NCI-H2081 treated with DMSO at 0.1 percent for 48 hours (cell line): ENCODE data around the gene MYH14.

Experiments
- DNase-seq: peaks from one replicate; lab custom pipeline; 2025; lab: John Stamatoyannopoulos, UW

MYH14 gene

GRCh38 chr19:50203281-50204080, at the start of gene MYH14:
TSS of gene MYH14 (plus strand) at chr19:50203622. CDS start at chr19:50210366, 6,744 bp downstream.
- DNase-seq, result no peak

- no peak for DNase-seq
Measured at GRCh38 chr19:50154529-50154928, 48.9 kb upstream of the MYH14 start.

- no peak for DNase-seq
Measured at GRCh38 chr19:50155520-50156109, 47.8 kb upstream of the MYH14 start.

GRCh38 chr19:50158577-50158976, 44.8 kb upstream of the MYH14 start:
- DNase-seq, result no peak

GRCh38 chr19:50159078-50159477, 44.3 kb upstream of the MYH14 start:
- no peak for DNase-seq

GRCh38 chr19:50162988-50163387, 40.4 kb upstream of the MYH14 start, which contains the start of gene IZUMO2:
TSS of gene IZUMO2 (minus strand) at chr19:50163281. CDS start at chr19:50163194, 87 bp downstream.
- no peak for DNase-seq

GRCh38 chr19:50167314-50167721, 36.1 kb upstream of the MYH14 start:
- no peak for DNase-seq

- no peak for DNase-seq
Measured at GRCh38 chr19:50171752-50172151, 31.7 kb upstream of the MYH14 start.

- DNase-seq, result no peak
Measured at GRCh38 chr19:50172726-50173125, 30.7 kb upstream of the MYH14 start.

- no peak for DNase-seq
Measured at GRCh38 chr19:50173127-50173526, 30.3 kb upstream of the MYH14 start.

GRCh38 chr19:50174100-50174793, 29.2 kb upstream of the MYH14 start:
- DNase-seq, result no peak

GRCh38 chr19:50175924-50176323, 27.5 kb upstream of the MYH14 start:
- DNase-seq, result no peak

GRCh38 chr19:50176775-50177174, 26.6 kb upstream of the MYH14 start:
- no peak for DNase-seq

- DNase-seq, result no peak
Measured at GRCh38 chr19:50178320-50178719, 25.1 kb upstream of the MYH14 start.

GRCh38 chr19:50178859-50179537, 24.4 kb upstream of the MYH14 start:
- no peak for DNase-seq

GRCh38 chr19:50181121-50181520, 22.3 kb upstream of the MYH14 start:
- no peak for DNase-seq

GRCh38 chr19:50184196-50184595, 19.2 kb upstream of the MYH14 start:
- DNase-seq, result no peak

GRCh38 chr19:50187937-50188336, 15.5 kb upstream of the MYH14 start:
- DNase-seq, result no peak

GRCh38 chr19:50189331-50189730, 14.1 kb upstream of the MYH14 start:
- no peak for DNase-seq

GRCh38 chr19:50190439-50190891, 13.0 kb upstream of the MYH14 start:
- no peak for DNase-seq

- no peak for DNase-seq
Measured at GRCh38 chr19:50191216-50191615, 12.2 kb upstream of the MYH14 start.
